HepG2 (cell line): Measurements from ENCODE around the gene CHIC2. TPM values are rescaled to one million over a fixed set of nuclear protein-coding genes. Genes with fewer than 3 reads are reported as not detected.

ENCODE experiments used
- EED ChIP-seq: sonication (generic); formaldehyde crosslinking; IDR thresholded peaks from 2 replicates; pipeline ENCODE4 v1.5.0; 2020; ENCODE audit warnings: mild to moderate bottlenecking, missing genetic modification reagents
- HDAC1 ChIP-seq: sonication (generic); formaldehyde crosslinking; IDR thresholded peaks from 2 replicates; pipeline ENCODE4 v1.5.1; 2020; ENCODE audit warnings: mild to moderate bottlenecking, missing genetic modification reagents
- NKX3-1 ChIP-seq: sonication (generic); formaldehyde crosslinking; IDR thresholded peaks from 2 replicates; pipeline ENCODE4 v1.5.0; 2020; ENCODE audit warnings: missing genetic modification reagents
- NR2C2 ChIP-seq: sonication (generic); formaldehyde crosslinking; IDR thresholded peaks from 2 replicates; pipeline ENCODE4 v1.4.0; 2020; ENCODE audit warnings: missing genetic modification reagents, mild to moderate bottlenecking, moderate library complexity, borderline replicate concordance
- PTBP1 ChIP-seq: fragments of 200-400 bp; formaldehyde crosslinking; IDR thresholded peaks from 2 replicates; pipeline ENCODE4 v1.6.1; 2018; ENCODE audit warnings: low read length, low read depth; ENCODE audit not compliant: poor library complexity, severe bottlenecking
- RBM39 ChIP-seq: fragments of 200-400 bp; formaldehyde crosslinking; IDR thresholded peaks from one replicate; pipeline ENCODE4 v1.6.1; 2018; ENCODE audit warnings: antibody characterized with exemption, mild to moderate bottlenecking, low read depth, low read length; ENCODE audit not compliant: poor library complexity, severe bottlenecking
- RNF2 ChIP-seq: fragments of 450-650 bp; conservative IDR thresholded peaks from 2 replicates; pipeline ENCODE4 v1.6.1; 2016; ENCODE audit warnings: low read depth
- SAP130 ChIP-seq: IDR thresholded peaks from 2 replicates; pipeline ENCODE4 v1.6.1; 2016; ENCODE audit warnings: low read depth
- TSC22D2 ChIP-seq: sonication (generic); formaldehyde crosslinking; IDR thresholded peaks from 2 replicates; pipeline ENCODE4 v1.5.1; 2020; ENCODE audit warnings: missing genetic modification reagents, mild to moderate bottlenecking, borderline replicate concordance
- ZNF207 ChIP-seq: fragments of 450-650 bp; IDR thresholded peaks from 2 replicates; pipeline ENCODE4 v1.6.1; 2016; ENCODE audit warnings: antibody characterized with exemption, borderline replicate concordance
- ZNF329 ChIP-seq: sonication (generic); formaldehyde crosslinking; IDR thresholded peaks from 2 replicates; pipeline ENCODE4 v1.9.0; 2021; ENCODE audit warnings: low read depth, mild to moderate bottlenecking, missing genetic modification reagents
- ZNF430 ChIP-seq: sonication (generic); formaldehyde crosslinking; IDR thresholded peaks from 2 replicates; pipeline ENCODE4 v1.9.0; 2021; ENCODE audit warnings: mild to moderate bottlenecking, missing genetic modification reagents
- ZNF451 ChIP-seq: sonication (generic); formaldehyde crosslinking; IDR thresholded peaks from 2 replicates; pipeline ENCODE4 v1.5.0; 2020; ENCODE audit warnings: mild to moderate bottlenecking, missing genetic modification reagents
- ZNF703 ChIP-seq: sonication (generic); formaldehyde crosslinking; IDR thresholded peaks from 2 replicates; pipeline ENCODE4 v1.5.1; 2020; ENCODE audit warnings: missing genetic modification reagents, mild to moderate bottlenecking, moderate library complexity, borderline replicate concordance
- ZNF772 ChIP-seq: sonication (generic); formaldehyde crosslinking; IDR thresholded peaks from 2 replicates; pipeline ENCODE4 v1.5.0; 2020; ENCODE audit warnings: mild to moderate bottlenecking, missing genetic modification reagents
- ZNF879 ChIP-seq: sonication (generic); formaldehyde crosslinking; IDR thresholded peaks from 2 replicates; pipeline ENCODE4 v1.8.1; 2023; ENCODE audit warnings: missing genetic modification reagents
- ZSCAN21 ChIP-seq: sonication (generic); formaldehyde crosslinking; IDR thresholded peaks from 2 replicates; pipeline ENCODE4 v1.8.0; 2022; ENCODE audit warnings: mild to moderate bottlenecking, missing genetic modification reagents, moderate library complexity, borderline replicate concordance
- ZSCAN31 ChIP-seq: sonication (generic); formaldehyde crosslinking; IDR thresholded peaks from 2 replicates; pipeline ENCODE4 v1.5.0; 2020; ENCODE audit warnings: low read depth, mild to moderate bottlenecking, missing genetic modification reagents
- polyA plus RNA-seq, 8 experiments: library from polyadenylated mRNA; depleted of rRNA in 3 of 8; stranded (reverse) in 7 of 8; unstranded in 1 of 8; fragments of >200 nt; fragmentation: Illumina TruSeq in 4 of 8; extraction: Trizol in 4 of 8; gene quantifications; 2 replicates each; pipeline versions ENCODE4 v1.2.1 to v1.2.3, GENCODE V29; 2011 to 2016; ENCODE audit warnings: low read depth in 4 of 8, missing spikeins in 1 of 8, mixed read lengths in 1 of 8; ENCODE audit not compliant: insufficient read depth in 1 of 8
- total RNA-seq, 5 experiments: library from RNA; depleted of rRNA; stranded (reverse); fragments of >200 nt; fragmentation: Illumina TruSeq; extraction: Trizol; gene quantifications; 2 replicates each; pipeline ENCODE4 v1.2.3, GENCODE V29; 2016; ENCODE audit warnings: low read depth in 1 of 5
- TF ChIP-seq, protein P1 (sequence below): sonication (generic); formaldehyde crosslinking; IDR thresholded peaks from 2 replicates; pipeline ENCODE4 v1.5.0; 2020; ENCODE audit warnings: mild to moderate bottlenecking, missing genetic modification reagents, borderline replicate concordance
- TF ChIP-seq, protein P2 (sequence below): sonication (generic); formaldehyde crosslinking; IDR thresholded peaks from 2 replicates; pipeline ENCODE4 v1.4.0; 2020; ENCODE audit warnings: mild to moderate bottlenecking, missing genetic modification reagents, borderline replicate concordance

Gene CHIC2
- total and polyA plus RNA-seq, 2 of the 13 experiments (the other 11 are each of a cell fraction or from before 2014, with no cell fraction given), result 10.0 to 17.2 TPM

DNA sequence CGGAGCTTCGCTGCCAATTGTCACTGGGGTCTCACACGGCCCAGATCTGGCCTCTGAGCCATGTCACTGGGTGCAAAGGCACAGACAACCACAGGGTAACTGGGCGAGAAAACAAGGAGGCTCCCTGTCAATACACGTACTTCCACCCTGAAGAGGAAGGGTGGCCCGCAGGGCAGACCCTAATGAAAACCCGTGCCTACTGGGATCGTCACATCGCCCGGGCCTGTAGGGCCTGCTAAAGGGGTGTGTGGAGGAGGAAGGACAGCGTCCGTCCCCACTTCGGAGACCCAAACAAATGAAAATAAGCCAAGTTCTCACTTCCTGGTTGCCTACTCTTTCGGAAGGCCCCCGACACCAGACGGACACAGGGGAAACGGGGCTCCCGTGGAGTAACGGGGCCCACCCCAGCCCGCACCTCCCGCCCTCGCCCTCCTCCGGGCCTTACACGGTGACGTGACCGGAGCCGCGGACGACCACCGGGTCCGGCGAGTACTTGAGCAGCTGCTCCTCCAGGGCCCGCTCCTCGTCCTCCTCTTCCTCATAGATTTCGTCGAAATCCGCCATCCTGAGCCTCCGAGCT is 578 bp downstream of the CHIC2 start (continued):
- TF ChIP-seq ZNF430 (CRISPR knock-in tag), result peak; percentile 55; the same call in 1 of the 2 replicates
- TF ChIP-seq HDAC1 (CRISPR knock-in tag), result peak; percentile 6; the same call in 1 of the 2 replicates
- peak; percentile 1; the same call in 1 of the 2 replicates for TF ChIP-seq ZSCAN21 (CRISPR knock-in tag)
- peak; percentile 27 for TF ChIP-seq PTBP1
- peak; percentile 31; the same call in 1 of the 2 replicates for TF ChIP-seq ZSCAN31 (CRISPR knock-in tag)
- TF ChIP-seq ZNF772, result no peak; the same call in 1 of the 2 replicates
- TF ChIP-seq, protein P1, sequence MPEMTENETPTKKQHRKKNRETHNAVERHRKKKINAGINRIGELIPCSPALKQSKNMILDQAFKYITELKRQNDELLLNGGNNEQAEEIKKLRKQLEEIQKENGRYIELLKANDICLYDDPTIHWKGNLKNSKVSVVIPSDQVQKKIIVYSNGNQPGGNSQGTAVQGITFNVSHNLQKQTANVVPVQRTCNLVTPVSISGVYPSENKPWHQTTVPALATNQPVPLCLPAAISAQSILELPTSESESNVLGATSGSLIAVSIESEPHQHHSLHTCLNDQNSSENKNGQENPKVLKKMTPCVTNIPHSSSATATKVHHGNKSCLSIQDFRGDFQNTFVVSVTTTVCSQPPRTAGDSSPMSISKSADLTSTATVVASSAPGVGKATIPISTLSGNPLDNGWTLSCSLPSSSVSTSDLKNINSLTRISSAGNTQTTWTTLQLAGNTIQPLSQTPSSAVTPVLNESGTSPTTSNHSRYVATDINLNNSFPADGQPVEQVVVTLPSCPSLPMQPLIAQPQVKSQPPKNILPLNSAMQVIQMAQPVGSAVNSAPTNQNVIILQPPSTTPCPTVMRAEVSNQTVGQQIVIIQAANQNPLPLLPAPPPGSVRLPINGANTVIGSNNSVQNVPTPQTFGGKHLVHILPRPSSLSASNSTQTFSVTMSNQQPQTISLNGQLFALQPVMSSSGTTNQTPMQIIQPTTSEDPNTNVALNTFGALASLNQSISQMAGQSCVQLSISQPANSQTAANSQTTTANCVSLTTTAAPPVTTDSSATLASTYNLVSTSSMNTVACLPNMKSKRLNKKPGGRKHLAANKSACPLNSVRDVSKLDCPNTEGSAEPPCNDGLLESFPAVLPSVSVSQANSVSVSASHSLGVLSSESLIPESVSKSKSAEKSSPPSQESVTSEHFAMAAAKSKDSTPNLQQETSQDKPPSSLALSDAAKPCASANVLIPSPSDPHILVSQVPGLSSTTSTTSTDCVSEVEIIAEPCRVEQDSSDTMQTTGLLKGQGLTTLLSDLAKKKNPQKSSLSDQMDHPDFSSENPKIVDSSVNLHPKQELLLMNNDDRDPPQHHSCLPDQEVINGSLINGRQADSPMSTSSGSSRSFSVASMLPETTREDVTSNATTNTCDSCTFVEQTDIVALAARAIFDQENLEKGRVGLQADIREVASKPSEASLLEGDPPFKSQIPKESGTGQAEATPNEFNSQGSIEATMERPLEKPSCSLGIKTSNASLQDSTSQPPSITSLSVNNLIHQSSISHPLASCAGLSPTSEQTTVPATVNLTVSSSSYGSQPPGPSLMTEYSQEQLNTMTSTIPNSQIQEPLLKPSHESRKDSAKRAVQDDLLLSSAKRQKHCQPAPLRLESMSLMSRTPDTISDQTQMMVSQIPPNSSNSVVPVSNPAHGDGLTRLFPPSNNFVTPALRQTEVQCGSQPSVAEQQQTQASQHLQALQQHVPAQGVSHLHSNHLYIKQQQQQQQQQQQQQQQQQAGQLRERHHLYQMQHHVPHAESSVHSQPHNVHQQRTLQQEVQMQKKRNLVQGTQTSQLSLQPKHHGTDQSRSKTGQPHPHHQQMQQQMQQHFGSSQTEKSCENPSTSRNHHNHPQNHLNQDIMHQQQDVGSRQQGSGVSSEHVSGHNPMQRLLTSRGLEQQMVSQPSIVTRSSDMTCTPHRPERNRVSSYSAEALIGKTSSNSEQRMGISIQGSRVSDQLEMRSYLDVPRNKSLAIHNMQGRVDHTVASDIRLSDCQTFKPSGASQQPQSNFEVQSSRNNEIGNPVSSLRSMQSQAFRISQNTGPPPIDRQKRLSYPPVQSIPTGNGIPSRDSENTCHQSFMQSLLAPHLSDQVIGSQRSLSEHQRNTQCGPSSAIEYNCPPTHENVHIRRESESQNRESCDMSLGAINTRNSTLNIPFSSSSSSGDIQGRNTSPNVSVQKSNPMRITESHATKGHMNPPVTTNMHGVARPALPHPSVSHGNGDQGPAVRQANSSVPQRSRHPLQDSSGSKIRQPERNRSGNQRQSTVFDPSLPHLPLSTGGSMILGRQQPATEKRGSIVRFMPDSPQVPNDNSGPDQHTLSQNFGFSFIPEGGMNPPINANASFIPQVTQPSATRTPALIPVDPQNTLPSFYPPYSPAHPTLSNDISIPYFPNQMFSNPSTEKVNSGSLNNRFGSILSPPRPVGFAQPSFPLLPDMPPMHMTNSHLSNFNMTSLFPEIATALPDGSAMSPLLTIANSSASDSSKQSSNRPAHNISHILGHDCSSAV, result no peak
- 0 out of 2 replicates have a peak, but pooled peaks have one; percentile 46 for TF ChIP-seq ZNF451 (CRISPR knock-in tag)
- TF ChIP-seq SAP130 (CRISPR knock-in tag), result peak; percentile 12; the same call in 1 of the 2 replicates
- TF ChIP-seq ZNF703 (CRISPR knock-in tag), result peak; percentile 55; the same call in 1 of the 2 replicates
- peak; percentile 82; the same call in 1 of the 2 replicates for TF ChIP-seq EED (CRISPR knock-in tag)
- TF ChIP-seq RBM39, result peak; percentile 2
- TF ChIP-seq TSC22D2 (CRISPR knock-in tag), result no peak
- TF ChIP-seq ZNF329 (CRISPR knock-in tag), result 0 out of 2 replicates have a peak, but pooled peaks have one; percentile 30
- TF ChIP-seq NKX3-1 (CRISPR knock-in tag), result no peak
- peak; percentile 57; the same call in 1 of the 2 replicates for TF ChIP-seq ZNF879
- TF ChIP-seq RNF2, result no peak
- TF ChIP-seq, protein P2, sequence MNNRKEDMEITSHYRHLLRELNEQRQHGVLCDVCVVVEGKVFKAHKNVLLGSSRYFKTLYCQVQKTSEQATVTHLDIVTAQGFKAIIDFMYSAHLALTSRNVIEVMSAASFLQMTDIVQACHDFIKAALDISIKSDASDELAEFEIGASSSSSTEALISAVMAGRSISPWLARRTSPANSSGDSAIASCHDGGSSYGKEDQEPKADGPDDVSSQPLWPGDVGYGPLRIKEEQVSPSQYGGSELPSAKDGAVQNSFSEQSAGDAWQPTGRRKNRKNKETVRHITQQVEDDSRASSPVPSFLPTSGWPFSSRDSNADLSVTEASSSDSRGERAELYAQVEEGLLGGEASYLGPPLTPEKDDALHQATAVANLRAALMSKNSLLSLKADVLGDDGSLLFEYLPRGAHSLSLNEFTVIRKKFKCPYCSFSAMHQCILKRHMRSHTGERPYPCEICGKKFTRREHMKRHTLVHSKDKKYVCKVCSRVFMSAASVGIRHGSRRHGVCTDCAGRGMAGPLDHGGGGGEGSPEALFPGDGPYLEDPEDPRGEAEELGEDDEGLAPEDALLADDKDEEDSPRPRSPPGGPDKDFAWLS, result no peak
- TF ChIP-seq ZNF207, result no peak
- TF ChIP-seq NR2C2, result 0 out of 2 replicates have a peak, but pooled peaks have one; percentile 14
